ENCODE data around the gene UBE2J2. TPM values are rescaled to one million over a fixed set of nuclear protein-coding genes. Genes with fewer than 3 reads are reported as not detected.

UBE2J2 gene
- total and polyA plus RNA-seq, 2 donors (not counting 3 experiments of a cell fraction or from before 2014, with no cell fraction given): 60.7 to 80.7 TPM

DNA sequence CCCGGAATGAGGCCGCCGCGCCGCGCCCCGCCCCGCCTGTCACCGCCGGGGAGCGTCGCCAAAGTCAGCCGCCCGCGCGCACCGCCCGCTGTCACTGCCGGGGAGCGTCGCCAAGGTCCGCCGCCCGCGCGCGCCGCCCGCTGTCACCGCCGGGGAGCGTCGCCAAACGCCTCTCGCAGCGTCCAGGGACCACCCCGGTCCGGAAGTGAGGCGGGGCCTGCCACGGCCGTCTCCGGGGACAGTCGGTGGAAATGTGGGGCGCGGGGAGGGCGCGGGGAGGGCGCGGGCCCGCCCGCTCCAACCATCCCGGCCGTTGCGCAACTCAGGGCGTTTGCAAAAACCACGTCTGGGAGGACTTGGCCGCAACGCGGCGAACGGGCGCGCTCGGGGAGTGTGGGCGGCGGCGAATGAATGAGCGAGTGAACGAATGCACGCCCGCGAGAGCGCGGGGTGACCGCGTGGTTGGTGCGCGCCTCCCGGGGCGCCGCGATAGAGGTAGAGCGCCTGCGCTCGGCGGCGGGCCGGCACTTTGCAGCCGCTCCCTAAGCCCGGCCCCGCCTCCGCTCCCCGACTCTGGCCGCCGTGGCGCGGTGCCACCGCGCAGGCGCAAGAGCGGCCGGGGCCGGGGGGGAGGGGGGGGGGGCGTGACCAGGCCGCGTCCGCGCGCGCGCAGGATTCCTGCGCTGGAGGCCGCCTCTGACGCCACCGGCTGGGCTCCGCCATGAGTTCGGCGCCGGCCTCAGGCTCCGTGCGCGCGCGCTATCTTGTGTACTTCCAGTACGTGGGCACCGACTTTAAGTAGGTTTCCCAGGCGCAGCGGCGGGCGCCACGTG, 34.5 kb upstream of the UBE2J2 start, which contains the start of the genes ACAP3 and PUSL1:
Gene ACAP3, minus strand, starts transcription at position 8 of the 833 bp plus-strand sequence. CDS start 115 bp downstream, outside the sequence.
Gene PUSL1, plus strand, starts transcription at position 675 of the 833 bp plus-strand sequence. Its CDS starts 47 bp downstream, at position 722.
- H3K27ac ChIP-seq (ENCODE audit: insufficient read depth, low read depth, low read length): peak within 1 kb of the TSS; percentile 65
- ChIA-PET CTCF (no interaction called here), POLR2A (no interaction called here)
- peaks cover 0 to 22% of the 10 kb centered on the region in 2 experiments for H3K36me3 ChIP-seq (ENCODE audit: control insufficient read depth in 2 of 2, extremely low read depth in 1 of 2, insufficient read depth in 2 of 2, low read length in 2 of 2)
- no peaks in the 10 kb centered on the region for H3K27me3 ChIP-seq (ENCODE audit: control insufficient read depth in 2 of 2, insufficient read depth in 2 of 2, low read length in 2 of 2)
- H4K20me1 ChIP-seq (replicated peaks; ENCODE audit: control insufficient read depth, extremely low read depth, insufficient read depth, low read length): no peaks in the 10 kb centered on the region
- peak within 1 kb of the TSS; percentile 45 for H3K4me2 ChIP-seq (ENCODE audit: insufficient read depth, low read length)
- H3K4me1 ChIP-seq (ENCODE audit: control insufficient read depth, extremely low read depth, insufficient read depth, low read length): peaks cover 15% of the 10 kb centered on the region
- H3K9me3 ChIP-seq (replicated peaks; ENCODE audit: control insufficient read depth, insufficient read depth, low read length): no peaks in the 10 kb centered on the region
- intact Hi-C loops (cut with micrococcal nuclease) (loop anchor here (1.0 to 5.0 kb wide), 5 partner anchors 17 to 186 kb away; partner anchors contain the start of genes AURKAIP1, CPTP, INTS11 and UBE2J2), dilution Hi-C loops (cut with MboI; ENCODE audit: extremely low pct_ligation_motif_present, low sequenced_read_pairs) (no loop called here)
- H3K79me2 ChIP-seq (ENCODE audit: control insufficient read depth, insufficient read depth, low read length): no peaks in the 10 kb centered on the region
- peak within 1 kb of the TSS; percentile 56 to 94 (median 66) for H3K4me3 ChIP-seq (replicated peaks in 1 of 3; ENCODE audit: insufficient read depth in 1 of 3, low read depth in 1 of 3, low read length in 3 of 3)
- H3K9me1 ChIP-seq (replicated peaks; ENCODE audit: control insufficient read depth, extremely low read depth, insufficient read depth, low read length): no peaks in the 10 kb centered on the region
- H2AFZ ChIP-seq (ENCODE audit: low read depth, low read length): peak within 1 kb of the TSS; percentile 68
- DNase-seq (ENCODE audit: low read depth, low spot score) (peak; percentile 80), FAIRE-seq (peak; percentile 71)
- no TSS peak for BruUV-seq (replicated peaks)
- peak within 1 kb of the TSS; percentile 73 for H3K9ac ChIP-seq (replicated peaks; ENCODE audit: extremely low read depth, insufficient read depth, low read length)
- TF ChIP-seq POLR2AphosphoS5 (IDR thresholded peaks at IDR 0.05; ENCODE audit: insufficient read depth, low read depth, low read length): peak; percentile 76
- TF ChIP-seq MYC (IDR thresholded peaks at IDR 0.05; ENCODE audit: low read depth, low read length): no peak
- peak; percentile 44 for TF ChIP-seq POLR2A (IDR thresholded peaks at IDR 0.05; ENCODE audit: low read depth, low read length)
- no peak for TF ChIP-seq GATA2 (IDR thresholded peaks at IDR 0.05; ENCODE audit: insufficient read depth, insufficient read length, low read depth, low read length)

- CTCF ChIA-PET: no interaction called here
- peak; percentile 1 for TF ChIP-seq POLR2AphosphoS5 (IDR thresholded peaks at IDR 0.05; ENCODE audit: insufficient read depth, low read depth, low read length)
- TF ChIP-seq MYC (IDR thresholded peaks at IDR 0.05; ENCODE audit: low read depth, low read length): no peak
- peak; percentile 21 for TF ChIP-seq POLR2A (IDR thresholded peaks at IDR 0.05; ENCODE audit: low read depth, low read length)
- no peak for TF ChIP-seq FOS (IDR thresholded peaks at IDR 0.05; ENCODE audit: borderline replicate concordance, insufficient read depth, low read length)
- no peak for TF ChIP-seq GATA2 (IDR thresholded peaks at IDR 0.05; ENCODE audit: insufficient read depth, insufficient read length, low read depth, low read length)
- TF ChIP-seq, protein P1, sequence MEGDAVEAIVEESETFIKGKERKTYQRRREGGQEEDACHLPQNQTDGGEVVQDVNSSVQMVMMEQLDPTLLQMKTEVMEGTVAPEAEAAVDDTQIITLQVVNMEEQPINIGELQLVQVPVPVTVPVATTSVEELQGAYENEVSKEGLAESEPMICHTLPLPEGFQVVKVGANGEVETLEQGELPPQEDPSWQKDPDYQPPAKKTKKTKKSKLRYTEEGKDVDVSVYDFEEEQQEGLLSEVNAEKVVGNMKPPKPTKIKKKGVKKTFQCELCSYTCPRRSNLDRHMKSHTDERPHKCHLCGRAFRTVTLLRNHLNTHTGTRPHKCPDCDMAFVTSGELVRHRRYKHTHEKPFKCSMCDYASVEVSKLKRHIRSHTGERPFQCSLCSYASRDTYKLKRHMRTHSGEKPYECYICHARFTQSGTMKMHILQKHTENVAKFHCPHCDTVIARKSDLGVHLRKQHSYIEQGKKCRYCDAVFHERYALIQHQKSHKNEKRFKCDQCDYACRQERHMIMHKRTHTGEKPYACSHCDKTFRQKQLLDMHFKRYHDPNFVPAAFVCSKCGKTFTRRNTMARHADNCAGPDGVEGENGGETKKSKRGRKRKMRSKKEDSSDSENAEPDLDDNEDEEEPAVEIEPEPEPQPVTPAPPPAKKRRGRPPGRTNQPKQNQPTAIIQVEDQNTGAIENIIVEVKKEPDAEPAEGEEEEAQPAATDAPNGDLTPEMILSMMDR (IDR thresholded peaks at IDR 0.05; ENCODE audit: extremely low read depth in 1 of 2, insufficient read depth in 1 of 2, low read depth in 1 of 2, low read length in 2 of 2): no peak
- no peak for TF ChIP-seq EZH2 (IDR thresholded peaks at IDR 0.05; ENCODE audit: borderline replicate concordance, low read depth, low read length, severe bottlenecking)
- TF ChIP-seq JUN (IDR thresholded peaks at IDR 0.05; ENCODE audit: borderline replicate concordance, insufficient read depth, insufficient read length, low read depth): no peak
- TF ChIP-seq, protein P2, sequence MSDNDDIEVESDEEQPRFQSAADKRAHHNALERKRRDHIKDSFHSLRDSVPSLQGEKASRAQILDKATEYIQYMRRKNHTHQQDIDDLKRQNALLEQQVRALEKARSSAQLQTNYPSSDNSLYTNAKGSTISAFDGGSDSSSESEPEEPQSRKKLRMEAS (IDR thresholded peaks at IDR 0.05; ENCODE audit: insufficient read depth, insufficient read length): no peak
- dilution Hi-C loops (cut with MboI; ENCODE audit: extremely low pct_ligation_motif_present, low sequenced_read_pairs) (no loop called here), intact Hi-C loops (cut with micrococcal nuclease) (loop anchor here (5.0 kb wide), 1 partner anchor 185 kb away; no protein-coding TSS in a partner anchor)
- Histone ChIP-seq H3K27me3 (ENCODE audit: control insufficient read depth in 2 of 2, insufficient read depth in 2 of 2, low read length in 2 of 2) (no peaks in the 10 kb centered on the region), H3K9me1 (replicated peaks; ENCODE audit: control insufficient read depth, extremely low read depth, insufficient read depth, low read length) (no peaks in the 10 kb centered on the region), H3K4me3 (replicated peaks in 1 of 3; ENCODE audit: insufficient read depth in 1 of 3, low read depth in 1 of 3, low read length in 3 of 3) (peak overlapping the region; percentile 28 to 94 (median 66)), H3K79me2 (ENCODE audit: control insufficient read depth, insufficient read depth, low read length) (no peaks in the 10 kb centered on the region), H2AFZ (ENCODE audit: low read depth, low read length) (peak overlapping the region; percentile 39), H4K20me1 (replicated peaks; ENCODE audit: control insufficient read depth, extremely low read depth, insufficient read depth, low read length) (no peaks in the 10 kb centered on the region), H3K36me3 (ENCODE audit: control insufficient read depth in 2 of 2, extremely low read depth in 1 of 2, insufficient read depth in 2 of 2, low read length in 2 of 2) (peaks cover 0 to 15% of the 10 kb centered on the region in 2 experiments), H3K4me1 (ENCODE audit: control insufficient read depth, extremely low read depth, insufficient read depth, low read length) (peaks cover 15% of the 10 kb centered on the region), H3K9me3 (replicated peaks; ENCODE audit: control insufficient read depth, insufficient read depth, low read length) (no peaks in the 10 kb centered on the region), H3K4me2 (ENCODE audit: insufficient read depth, low read length) (peak overlapping the region; percentile 21), H3K9ac (replicated peaks; ENCODE audit: extremely low read depth, insufficient read depth, low read length) (peak overlapping the region; percentile 54), H3K27ac (ENCODE audit: insufficient read depth, low read depth, low read length) (no peak overlapping the region)
- BruUV-seq (replicated peaks): no TSS peak
- FAIRE-seq: no peak
- peak; percentile 16 for DNase-seq (ENCODE audit: low read depth, low spot score)
- POLR2A ChIA-PET: no interaction called here
Measured at GRCh38 chr1:1307261-1307922, 33.7 kb upstream of the UBE2J2 start.
